Measurements from ENCODE around the gene MRPS11.

- no peak for TF ChIP-seq RAD21 (conservative IDR thresholded peaks at IDR 0.05)
- TF ChIP-seq TAF1 (IDR thresholded peaks at IDR 0.05; ENCODE audit: low read depth): no peak
These were observed 22.5 kb downstream of the MRPS11 start for GRCh38 chr15:88490036-88490435.

Data from neural cell (in vitro differentiated cells).